ENCODE measurements around the gene HOOK2. TPM values are rescaled to one million over a fixed set of nuclear protein-coding genes. Genes with fewer than 3 reads are reported as not detected.

Gene HOOK2
- total RNA-seq, 1 experiment from 2014 or later, result 70.0 TPM

DNA sequence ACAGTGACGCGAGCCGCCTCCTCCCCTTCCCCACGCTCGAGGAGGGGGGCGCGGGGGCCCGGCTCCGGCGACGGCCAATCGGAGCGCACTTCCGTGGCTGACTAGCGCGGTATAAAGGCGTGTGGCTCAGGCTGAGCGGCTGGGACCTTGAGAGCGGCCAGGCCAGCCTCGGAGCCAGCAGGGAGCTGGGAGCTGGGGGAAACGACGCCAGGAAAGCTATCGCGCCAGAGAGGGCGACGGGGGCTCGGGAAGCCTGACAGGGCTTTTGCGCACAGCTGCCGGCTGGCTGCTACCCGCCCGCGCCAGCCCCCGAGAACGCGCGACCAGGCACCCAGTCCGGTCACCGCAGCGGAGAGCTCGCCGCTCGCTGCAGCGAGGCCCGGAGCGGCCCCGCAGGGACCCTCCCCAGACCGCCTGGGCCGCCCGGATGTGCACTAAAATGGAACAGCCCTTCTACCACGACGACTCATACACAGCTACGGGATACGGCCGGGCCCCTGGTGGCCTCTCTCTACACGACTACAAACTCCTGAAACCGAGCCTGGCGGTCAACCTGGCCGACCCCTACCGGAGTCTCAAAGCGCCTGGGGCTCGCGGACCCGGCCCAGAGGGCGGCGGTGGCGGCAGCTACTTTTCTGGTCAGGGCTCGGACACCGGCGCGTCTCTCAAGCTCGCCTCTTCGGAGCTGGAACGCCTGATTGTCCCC lies 16.1 kb upstream of the HOOK2 start, which contains the start of gene JUNB (continued):
- TF ChIP-seq, protein P1, sequence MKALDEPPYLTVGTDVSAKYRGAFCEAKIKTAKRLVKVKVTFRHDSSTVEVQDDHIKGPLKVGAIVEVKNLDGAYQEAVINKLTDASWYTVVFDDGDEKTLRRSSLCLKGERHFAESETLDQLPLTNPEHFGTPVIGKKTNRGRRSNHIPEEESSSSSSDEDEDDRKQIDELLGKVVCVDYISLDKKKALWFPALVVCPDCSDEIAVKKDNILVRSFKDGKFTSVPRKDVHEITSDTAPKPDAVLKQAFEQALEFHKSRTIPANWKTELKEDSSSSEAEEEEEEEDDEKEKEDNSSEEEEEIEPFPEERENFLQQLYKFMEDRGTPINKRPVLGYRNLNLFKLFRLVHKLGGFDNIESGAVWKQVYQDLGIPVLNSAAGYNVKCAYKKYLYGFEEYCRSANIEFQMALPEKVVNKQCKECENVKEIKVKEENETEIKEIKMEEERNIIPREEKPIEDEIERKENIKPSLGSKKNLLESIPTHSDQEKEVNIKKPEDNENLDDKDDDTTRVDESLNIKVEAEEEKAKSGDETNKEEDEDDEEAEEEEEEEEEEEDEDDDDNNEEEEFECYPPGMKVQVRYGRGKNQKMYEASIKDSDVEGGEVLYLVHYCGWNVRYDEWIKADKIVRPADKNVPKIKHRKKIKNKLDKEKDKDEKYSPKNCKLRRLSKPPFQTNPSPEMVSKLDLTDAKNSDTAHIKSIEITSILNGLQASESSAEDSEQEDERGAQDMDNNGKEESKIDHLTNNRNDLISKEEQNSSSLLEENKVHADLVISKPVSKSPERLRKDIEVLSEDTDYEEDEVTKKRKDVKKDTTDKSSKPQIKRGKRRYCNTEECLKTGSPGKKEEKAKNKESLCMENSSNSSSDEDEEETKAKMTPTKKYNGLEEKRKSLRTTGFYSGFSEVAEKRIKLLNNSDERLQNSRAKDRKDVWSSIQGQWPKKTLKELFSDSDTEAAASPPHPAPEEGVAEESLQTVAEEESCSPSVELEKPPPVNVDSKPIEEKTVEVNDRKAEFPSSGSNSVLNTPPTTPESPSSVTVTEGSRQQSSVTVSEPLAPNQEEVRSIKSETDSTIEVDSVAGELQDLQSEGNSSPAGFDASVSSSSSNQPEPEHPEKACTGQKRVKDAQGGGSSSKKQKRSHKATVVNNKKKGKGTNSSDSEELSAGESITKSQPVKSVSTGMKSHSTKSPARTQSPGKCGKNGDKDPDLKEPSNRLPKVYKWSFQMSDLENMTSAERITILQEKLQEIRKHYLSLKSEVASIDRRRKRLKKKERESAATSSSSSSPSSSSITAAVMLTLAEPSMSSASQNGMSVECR (CRISPR knock-in tag; IDR thresholded peaks at IDR 0.05; ENCODE audit: borderline replicate concordance), result peak; percentile 76; the same call in 1 of the 2 replicates
- TF ChIP-seq FOXK1 (CRISPR knock-in tag; IDR thresholded peaks at IDR 0.05) (peak; percentile 95; the same call in 1 of the 2 replicates), TEAD1 (CRISPR knock-in tag; IDR thresholded peaks at IDR 0.05) (0 out of 2 replicates have a peak, but pooled peaks have one; percentile 56), GABPB1 (CRISPR knock-in tag; IDR thresholded peaks at IDR 0.05) (peak; percentile 80), CBFB (CRISPR knock-in tag; IDR thresholded peaks at IDR 0.05; ENCODE audit: low read depth) (no peak), ZBTB21 (CRISPR knock-in tag; IDR thresholded peaks at IDR 0.05; ENCODE audit: borderline replicate concordance) (peak; percentile 34; the same call in 1 of the 2 replicates), ZNF219 (CRISPR knock-in tag; IDR thresholded peaks at IDR 0.05; ENCODE audit: borderline replicate concordance) (peak; percentile 4; the same call in 1 of the 2 replicates), NR2C2 (CRISPR knock-in tag; IDR thresholded peaks at IDR 0.05) (no peak), TEAD4 (CRISPR knock-in tag; IDR thresholded peaks at IDR 0.05) (peak; percentile 48; the same call in 1 of the 2 replicates)
- TF ChIP-seq, protein P2, sequence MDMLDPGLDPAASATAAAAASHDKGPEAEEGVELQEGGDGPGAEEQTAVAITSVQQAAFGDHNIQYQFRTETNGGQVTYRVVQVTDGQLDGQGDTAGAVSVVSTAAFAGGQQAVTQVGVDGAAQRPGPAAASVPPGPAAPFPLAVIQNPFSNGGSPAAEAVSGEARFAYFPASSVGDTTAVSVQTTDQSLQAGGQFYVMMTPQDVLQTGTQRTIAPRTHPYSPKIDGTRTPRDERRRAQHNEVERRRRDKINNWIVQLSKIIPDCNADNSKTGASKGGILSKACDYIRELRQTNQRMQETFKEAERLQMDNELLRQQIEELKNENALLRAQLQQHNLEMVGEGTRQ (CRISPR knock-in tag; IDR thresholded peaks at IDR 0.05), result no peak
- TF ChIP-seq, protein P3, sequence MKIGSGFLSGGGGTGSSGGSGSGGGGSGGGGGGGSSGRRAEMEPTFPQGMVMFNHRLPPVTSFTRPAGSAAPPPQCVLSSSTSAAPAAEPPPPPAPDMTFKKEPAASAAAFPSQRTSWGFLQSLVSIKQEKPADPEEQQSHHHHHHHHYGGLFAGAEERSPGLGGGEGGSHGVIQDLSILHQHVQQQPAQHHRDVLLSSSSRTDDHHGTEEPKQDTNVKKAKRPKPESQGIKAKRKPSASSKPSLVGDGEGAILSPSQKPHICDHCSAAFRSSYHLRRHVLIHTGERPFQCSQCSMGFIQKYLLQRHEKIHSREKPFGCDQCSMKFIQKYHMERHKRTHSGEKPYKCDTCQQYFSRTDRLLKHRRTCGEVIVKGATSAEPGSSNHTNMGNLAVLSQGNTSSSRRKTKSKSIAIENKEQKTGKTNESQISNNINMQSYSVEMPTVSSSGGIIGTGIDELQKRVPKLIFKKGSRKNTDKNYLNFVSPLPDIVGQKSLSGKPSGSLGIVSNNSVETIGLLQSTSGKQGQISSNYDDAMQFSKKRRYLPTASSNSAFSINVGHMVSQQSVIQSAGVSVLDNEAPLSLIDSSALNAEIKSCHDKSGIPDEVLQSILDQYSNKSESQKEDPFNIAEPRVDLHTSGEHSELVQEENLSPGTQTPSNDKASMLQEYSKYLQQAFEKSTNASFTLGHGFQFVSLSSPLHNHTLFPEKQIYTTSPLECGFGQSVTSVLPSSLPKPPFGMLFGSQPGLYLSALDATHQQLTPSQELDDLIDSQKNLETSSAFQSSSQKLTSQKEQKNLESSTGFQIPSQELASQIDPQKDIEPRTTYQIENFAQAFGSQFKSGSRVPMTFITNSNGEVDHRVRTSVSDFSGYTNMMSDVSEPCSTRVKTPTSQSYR (CRISPR knock-in tag; IDR thresholded peaks at IDR 0.05), result 0 out of 2 replicates have a peak, but pooled peaks have one; percentile 27
- TF ChIP-seq, protein P4, sequence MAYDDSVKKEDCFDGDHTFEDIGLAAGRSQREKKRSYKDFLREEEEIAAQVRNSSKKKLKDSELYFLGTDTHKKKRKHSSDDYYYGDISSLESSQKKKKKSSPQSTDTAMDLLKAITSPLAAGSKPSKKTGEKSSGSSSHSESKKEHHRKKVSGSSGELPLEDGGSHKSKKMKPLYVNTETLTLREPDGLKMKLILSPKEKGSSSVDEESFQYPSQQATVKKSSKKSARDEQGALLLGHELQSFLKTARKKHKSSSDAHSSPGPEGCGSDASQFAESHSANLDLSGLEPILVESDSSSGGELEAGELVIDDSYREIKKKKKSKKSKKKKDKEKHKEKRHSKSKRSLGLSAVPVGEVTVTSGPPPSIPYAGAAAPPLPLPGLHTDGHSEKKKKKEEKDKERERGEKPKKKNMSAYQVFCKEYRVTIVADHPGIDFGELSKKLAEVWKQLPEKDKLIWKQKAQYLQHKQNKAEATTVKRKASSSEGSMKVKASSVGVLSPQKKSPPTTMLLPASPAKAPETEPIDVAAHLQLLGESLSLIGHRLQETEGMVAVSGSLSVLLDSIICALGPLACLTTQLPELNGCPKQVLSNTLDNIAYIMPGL (CRISPR knock-in tag; IDR thresholded peaks at IDR 0.05), result 0 out of 2 replicates have a peak, but pooled peaks have one; percentile 44
- TF ChIP-seq, protein P5, sequence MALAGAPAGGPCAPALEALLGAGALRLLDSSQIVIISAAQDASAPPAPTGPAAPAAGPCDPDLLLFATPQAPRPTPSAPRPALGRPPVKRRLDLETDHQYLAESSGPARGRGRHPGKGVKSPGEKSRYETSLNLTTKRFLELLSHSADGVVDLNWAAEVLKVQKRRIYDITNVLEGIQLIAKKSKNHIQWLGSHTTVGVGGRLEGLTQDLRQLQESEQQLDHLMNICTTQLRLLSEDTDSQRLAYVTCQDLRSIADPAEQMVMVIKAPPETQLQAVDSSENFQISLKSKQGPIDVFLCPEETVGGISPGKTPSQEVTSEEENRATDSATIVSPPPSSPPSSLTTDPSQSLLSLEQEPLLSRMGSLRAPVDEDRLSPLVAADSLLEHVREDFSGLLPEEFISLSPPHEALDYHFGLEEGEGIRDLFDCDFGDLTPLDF (CRISPR knock-in tag; IDR thresholded peaks at IDR 0.05), result peak; percentile 40; the same call in 1 of the 2 replicates
- TF ChIP-seq, protein P6, sequence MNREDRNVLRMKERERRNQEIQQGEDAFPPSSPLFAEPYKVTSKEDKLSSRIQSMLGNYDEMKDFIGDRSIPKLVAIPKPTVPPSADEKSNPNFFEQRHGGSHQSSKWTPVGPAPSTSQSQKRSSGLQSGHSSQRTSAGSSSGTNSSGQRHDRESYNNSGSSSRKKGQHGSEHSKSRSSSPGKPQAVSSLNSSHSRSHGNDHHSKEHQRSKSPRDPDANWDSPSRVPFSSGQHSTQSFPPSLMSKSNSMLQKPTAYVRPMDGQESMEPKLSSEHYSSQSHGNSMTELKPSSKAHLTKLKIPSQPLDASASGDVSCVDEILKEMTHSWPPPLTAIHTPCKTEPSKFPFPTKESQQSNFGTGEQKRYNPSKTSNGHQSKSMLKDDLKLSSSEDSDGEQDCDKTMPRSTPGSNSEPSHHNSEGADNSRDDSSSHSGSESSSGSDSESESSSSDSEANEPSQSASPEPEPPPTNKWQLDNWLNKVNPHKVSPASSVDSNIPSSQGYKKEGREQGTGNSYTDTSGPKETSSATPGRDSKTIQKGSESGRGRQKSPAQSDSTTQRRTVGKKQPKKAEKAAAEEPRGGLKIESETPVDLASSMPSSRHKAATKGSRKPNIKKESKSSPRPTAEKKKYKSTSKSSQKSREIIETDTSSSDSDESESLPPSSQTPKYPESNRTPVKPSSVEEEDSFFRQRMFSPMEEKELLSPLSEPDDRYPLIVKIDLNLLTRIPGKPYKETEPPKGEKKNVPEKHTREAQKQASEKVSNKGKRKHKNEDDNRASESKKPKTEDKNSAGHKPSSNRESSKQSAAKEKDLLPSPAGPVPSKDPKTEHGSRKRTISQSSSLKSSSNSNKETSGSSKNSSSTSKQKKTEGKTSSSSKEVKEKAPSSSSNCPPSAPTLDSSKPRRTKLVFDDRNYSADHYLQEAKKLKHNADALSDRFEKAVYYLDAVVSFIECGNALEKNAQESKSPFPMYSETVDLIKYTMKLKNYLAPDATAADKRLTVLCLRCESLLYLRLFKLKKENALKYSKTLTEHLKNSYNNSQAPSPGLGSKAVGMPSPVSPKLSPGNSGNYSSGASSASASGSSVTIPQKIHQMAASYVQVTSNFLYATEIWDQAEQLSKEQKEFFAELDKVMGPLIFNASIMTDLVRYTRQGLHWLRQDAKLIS (CRISPR knock-in tag; IDR thresholded peaks at IDR 0.05; ENCODE audit: borderline replicate concordance), result no peak
- TF ChIP-seq, protein P7, sequence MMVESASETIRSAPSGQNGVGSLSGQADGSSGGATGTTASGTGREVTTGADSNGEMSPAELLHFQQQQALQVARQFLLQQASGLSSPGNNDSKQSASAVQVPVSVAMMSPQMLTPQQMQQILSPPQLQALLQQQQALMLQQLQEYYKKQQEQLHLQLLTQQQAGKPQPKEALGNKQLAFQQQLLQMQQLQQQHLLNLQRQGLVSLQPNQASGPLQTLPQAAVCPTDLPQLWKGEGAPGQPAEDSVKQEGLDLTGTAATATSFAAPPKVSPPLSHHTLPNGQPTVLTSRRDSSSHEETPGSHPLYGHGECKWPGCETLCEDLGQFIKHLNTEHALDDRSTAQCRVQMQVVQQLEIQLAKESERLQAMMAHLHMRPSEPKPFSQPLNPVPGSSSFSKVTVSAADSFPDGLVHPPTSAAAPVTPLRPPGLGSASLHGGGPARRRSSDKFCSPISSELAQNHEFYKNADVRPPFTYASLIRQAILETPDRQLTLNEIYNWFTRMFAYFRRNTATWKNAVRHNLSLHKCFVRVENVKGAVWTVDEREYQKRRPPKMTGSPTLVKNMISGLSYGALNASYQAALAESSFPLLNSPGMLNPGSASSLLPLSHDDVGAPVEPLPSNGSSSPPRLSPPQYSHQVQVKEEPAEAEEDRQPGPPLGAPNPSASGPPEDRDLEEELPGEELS (CRISPR knock-in tag; IDR thresholded peaks at IDR 0.05), result peak; percentile 73
- TF ChIP-seq, protein P8, sequence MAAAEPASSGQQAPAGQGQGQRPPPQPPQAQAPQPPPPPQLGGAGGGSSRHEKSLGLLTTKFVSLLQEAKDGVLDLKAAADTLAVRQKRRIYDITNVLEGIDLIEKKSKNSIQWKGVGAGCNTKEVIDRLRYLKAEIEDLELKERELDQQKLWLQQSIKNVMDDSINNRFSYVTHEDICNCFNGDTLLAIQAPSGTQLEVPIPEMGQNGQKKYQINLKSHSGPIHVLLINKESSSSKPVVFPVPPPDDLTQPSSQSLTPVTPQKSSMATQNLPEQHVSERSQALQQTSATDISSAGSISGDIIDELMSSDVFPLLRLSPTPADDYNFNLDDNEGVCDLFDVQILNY (CRISPR knock-in tag; IDR thresholded peaks at IDR 0.05), result 0 out of 2 replicates have a peak, but pooled peaks have one; percentile 30
